Endometrial microvascular endothelial cells (primary cell): ENCODE data around the gene FRAS1. TPM values are rescaled to one million over a fixed set of nuclear protein-coding genes. Genes with fewer than 3 reads are reported as not detected.

Experiments
- total RNA-seq: library from RNA; depleted of rRNA; stranded (reverse); fragments of >200 nt; gene quantifications from one replicate; pipeline ENCODE4 v1.2.3, GENCODE V29; 2015; ENCODE audit errors: inconsistent ontology term

The FRAS1 gene
- total RNA-seq, 1 donor from 2014 or later = 1.4 TPM

Other genes starting within 250 kb of the FRAS1 start
- gene CNOT6L, start 238.0 kb upstream of the FRAS1 start, total RNA-seq = 27.6 TPM
- gene MRPL1, start 194.5 kb upstream of the FRAS1 start, total RNA-seq = 34.8 TPM